NCI-H128 (cell line): ENCODE data around the gene MRPL20.
"Not testable (repeated sequence)": the region's sequence is repeated elsewhere in the genome, so short reads cannot be mapped to it uniquely, and the experiment has no call there.

Source experiments
- DNase-seq: peaks from one replicate; lab custom pipeline; 2025; ENCODE audit not compliant: unreplicated experiment; lab: John Stamatoyannopoulos, UW

MRPL20 gene

DNA sequence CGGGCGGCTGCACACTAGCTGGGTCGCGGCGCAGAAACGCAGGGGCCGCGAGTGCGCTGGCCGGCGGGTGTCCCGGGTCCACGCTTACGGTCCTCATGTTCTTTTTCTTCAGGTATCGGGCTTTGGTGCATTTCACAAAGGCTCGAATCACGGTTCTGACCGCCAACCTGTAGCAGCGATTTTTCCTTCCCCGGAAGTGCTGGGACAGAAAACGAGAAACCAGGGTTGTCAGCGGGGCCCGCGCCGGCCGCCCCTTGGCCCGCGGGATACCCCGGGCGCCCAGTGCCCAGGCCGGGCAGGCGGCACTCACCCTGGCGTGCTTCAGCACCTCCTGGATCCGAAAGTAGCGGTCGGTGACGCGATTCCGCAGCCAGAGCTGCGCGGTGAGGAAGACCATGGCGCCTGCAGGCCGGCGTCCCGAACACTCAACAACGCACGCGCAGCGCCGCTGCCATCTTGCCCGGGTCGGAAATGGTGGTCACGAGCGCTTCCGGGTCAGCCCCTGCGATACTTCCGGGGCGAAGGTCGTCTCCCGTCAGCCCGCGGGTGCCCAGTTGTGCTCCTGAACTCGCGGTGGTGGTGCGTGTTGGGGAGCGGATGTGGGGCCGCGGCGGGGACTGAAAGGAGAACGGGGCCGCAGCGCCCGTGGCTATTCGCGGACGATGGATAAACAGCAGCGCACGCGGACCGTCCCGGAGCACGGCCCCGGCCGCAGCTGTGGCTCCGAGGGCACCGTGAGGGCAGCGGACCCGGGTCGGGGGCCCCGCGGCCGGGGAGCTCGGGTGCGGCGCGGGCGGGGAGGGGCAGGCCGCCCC is at the start of gene MRPL20:
Gene MRPL20 (minus strand): TSS at position 473 of the 815 bp plus-strand sequence. CDS start 76 bp downstream, at position 397.
- DNase-seq = peak; percentile 93

DNA sequence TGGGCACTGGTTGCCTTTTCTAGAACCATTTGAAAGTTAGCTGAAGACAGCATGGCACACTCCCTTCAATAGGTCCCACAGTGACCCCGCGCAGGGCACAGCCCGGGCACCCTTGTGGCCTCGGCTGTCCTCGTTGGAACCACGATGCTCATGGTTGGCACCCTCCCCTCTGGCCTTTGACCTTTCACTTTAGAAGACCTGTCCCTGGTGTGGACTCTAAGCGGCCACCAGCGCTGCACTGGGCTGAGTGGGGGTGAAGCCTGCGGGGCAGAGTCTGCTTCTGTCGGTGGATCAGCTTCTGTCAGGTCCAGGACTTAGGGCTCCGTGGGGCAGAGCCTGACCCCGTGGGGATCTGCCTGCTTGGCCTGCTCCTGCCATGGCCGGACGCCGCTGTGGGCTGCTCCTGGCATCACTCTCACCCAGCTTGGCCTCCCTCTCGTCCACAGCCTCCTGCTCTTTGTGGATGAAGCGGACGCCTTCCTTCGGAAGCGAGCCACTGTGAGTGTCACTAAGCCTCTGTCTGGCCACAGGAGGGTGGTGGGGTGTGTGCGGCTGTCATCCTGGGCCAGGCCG is 49.7 kb upstream of the MRPL20 start:
- DNase-seq = not testable (repeated sequence)

DNA sequence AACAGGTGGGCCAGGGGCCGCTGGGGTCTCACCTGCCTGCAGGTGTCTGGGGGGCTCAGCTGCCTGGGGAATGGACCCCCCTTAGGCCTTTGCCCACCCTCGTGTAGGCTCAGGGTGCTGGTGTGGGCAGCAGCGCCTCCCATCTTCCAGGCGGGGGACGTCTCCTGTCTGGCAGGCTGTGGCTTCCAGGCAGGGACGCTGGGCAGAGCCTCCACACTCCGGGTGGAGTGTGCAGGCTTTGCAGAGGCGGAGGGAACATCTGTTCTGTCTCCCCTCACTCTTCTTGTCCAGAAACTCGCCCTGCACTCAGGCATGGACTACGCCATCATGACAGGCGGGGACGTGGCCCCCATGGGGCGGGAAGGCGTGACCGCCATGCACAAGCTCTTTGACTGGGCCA is 48.8 kb upstream of the MRPL20 start:
- DNase-seq = not testable (repeated sequence)

DNA sequence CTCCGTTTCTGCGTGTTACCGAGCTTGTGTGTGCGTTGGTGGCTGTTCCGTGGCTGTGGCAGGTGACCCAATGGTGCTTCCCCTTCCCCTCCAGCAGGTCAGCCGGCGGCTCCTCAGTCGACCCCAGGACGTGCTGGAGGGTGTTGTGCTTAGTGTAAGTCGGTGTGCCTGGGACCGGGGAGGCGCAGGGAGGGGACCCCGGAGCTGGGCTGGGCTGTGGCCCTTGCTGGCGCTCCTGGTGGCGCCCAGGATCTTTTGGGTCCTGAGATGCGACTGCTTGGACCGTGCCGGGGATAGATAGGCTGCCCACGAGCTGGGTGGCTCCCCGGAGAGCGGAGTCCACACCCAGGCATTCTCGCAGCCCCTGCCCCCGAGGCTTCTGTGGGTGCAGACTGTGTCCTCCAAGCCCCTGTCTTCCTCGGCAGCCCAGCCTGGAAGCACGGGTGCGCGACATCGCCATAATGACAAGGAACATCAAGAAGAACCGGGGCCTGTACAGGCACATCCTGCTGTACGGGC is 48.3 kb upstream of the MRPL20 start:
- no peak for DNase-seq

DNA sequence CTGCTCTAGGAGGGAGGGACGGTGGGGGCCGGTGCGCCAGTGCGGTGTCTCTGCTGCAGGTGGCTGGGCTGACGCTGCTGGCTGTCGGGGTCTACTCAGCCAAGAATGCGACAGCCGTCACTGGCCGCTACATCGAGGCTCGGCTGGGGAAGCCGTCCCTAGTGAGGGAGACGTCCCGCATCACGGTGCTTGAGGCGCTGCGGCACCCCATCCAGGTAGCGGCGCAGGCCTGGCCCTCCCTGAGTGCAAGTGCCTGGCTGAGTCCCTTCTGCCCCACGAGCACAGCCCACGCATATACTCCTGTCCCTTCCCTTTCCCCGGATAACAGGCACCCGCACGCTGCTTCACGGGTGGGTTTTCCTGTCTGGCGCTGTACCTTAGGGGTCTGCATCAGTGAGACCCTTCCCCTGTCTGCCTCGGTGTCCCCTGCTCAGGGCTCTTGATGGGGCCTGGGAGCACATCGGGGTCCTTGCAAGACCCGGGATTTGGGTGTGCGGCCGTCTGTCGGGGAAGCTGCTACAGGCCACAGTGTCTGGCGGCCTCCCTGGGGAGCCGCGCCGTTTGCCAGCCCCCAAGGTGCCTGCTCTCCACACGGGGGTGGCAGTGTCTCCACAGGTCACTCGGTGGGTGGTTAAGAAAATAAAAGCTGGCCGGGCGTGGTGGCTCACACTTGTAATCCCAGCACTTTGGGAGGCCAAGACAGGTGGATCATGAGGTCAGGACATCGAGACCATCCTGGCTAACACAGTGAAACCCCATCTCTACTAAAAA is 47.4 kb upstream of the MRPL20 start:
- not testable (repeated sequence) for DNase-seq

DNA sequence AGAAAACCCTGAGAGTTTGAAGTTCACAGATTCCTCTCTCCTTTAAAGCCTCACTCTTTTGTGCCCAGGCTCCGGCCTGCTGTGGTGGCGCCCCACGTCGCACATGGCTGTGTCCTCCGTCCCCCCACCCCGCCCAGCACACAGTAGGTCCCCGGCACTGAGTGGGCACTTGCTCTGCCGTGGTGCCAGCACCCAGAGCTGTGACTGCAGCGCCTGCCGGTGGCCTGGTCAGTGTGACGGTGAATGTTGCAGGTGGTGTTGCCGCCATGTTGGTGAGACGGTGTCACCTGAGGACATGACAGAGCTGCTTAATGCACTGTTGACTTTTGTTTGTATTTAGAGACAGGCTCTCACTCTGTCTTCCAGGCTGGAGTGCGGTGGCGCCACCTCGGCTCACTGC is 45.8 kb upstream of the MRPL20 start:
- DNase-seq = no peak

DNA sequence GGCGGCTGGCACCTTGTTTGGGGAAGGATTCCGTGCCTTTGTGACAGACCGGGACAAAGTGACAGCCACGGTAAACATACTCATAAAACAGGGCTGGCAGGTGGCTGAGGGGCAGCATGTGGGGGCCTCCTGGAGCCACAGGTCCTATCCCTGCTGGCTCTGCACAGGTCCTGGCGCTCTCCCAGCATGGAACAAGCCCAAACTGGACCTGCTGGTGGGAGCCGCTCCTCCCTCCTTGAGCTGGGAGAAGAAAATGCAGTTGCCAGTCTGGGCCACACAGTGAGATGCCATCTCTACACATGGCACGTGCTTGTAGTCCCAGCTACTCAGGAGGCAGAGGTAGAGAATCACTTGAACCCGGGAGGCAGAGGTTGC is 45.3 kb upstream of the MRPL20 start:
- not testable (repeated sequence) for DNase-seq

DNA sequence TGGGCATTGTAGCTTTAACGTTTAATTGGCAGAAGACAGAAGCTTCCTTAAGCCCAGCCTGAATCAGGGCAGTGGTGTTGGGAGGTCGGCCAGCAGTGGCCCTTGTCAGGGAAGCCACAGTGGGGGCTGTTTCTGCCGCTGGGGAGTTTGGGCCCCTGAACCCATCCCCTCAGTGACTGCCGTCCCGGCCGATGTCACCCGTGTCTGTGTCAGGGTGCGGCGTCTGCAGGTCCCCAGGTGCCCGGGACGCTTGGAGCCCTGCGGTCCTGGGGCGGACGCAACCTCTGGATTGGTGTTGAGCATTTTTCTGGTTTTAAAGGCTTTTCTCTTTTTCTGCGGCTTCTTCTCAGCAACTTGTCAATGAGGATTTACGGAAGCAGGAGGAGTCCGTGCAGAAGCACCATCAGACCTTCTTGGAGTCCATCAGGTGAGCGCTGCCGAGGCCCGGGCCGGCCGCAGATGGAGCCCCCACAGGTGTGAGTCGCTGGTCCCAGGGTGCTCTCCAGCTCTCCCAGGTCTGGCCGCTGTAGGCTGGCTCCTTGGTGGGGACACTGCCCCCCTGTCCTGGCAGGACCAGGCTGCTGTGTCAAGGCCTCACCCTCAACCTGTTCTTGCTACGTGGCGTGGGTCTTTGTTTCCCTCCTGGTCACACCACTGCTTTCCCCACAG is 44.7 kb upstream of the MRPL20 start:
- no peak for DNase-seq

DNA sequence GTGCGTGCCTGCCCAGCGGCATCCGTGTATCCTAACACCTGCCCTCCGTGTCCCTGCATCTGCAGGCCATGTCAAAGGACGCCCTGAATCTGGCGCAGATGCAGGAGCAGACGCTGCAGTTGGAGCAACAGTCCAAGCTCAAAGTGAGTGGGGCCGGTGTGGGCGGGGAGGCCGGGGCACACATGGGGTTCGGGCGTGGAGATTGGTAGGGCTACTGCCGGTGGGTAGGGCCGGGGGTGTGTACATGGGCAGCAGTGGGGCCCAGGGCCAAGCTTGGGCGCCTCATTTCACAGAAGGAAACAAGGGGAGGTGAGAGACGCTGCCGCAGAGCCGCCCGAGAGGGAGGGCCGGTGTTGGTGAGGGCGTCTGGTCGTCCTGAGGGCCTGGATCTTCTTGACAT is 43.5 kb upstream of the MRPL20 start:
- not testable (repeated sequence) for DNase-seq

DNA sequence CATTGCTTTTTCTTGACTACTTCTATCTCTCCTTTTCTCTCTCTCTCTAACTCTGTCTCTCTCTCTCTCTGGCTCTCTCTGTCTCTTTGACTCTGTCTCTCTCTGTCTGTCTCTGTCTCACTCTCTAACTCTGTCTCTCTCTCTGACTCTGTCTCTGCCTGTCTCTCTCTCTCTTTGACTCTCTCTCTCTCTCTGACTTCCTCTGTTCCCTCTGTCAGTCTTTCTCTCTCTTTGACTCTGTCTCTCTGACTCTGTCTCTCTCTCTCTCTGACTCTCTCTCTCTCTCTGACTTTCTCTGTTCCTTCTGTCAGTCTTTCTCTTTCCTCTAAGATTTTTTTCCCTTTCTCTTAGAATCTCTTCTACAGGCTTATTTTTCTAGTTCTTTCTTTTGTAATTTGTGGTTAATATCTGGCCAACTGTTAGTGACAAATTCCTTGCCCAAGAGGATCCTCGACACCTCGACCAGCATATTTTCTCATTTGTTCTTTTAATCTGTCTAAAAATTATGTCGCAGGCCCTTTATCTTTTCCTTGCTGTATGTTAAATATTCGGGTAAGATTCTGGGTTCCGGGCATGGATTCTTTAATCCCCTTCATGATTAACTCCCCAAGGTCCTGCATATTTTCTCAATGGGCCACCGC is 42.1 kb upstream of the MRPL20 start, which contains the start of gene ATAD3C:
Gene ATAD3C (plus strand): TSS at position 591 of the 641 bp plus-strand sequence. CDS start 995 bp downstream, outside the sequence.
- no peak for DNase-seq

DNA sequence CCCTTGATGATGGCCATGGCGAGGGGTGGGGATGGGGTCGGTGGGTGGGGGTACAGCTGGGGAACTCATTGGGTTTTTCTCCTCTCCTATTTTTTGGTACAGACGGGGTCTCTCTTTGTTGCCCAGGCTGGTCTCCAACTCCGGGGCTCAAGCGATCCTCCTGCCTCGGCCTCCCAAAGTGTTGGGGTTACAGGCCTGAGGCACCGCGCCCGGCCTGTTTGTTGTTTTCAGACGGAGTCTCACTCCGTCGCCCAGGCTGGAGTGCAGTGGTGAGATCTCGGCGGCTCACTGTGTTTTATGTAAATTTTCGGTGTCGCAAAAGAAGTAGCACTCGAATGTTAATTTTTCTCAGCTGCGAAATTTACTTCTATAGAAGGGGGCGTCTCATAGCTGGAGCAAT is 39.5 kb upstream of the MRPL20 start:
- not testable (repeated sequence) for DNase-seq

DNA sequence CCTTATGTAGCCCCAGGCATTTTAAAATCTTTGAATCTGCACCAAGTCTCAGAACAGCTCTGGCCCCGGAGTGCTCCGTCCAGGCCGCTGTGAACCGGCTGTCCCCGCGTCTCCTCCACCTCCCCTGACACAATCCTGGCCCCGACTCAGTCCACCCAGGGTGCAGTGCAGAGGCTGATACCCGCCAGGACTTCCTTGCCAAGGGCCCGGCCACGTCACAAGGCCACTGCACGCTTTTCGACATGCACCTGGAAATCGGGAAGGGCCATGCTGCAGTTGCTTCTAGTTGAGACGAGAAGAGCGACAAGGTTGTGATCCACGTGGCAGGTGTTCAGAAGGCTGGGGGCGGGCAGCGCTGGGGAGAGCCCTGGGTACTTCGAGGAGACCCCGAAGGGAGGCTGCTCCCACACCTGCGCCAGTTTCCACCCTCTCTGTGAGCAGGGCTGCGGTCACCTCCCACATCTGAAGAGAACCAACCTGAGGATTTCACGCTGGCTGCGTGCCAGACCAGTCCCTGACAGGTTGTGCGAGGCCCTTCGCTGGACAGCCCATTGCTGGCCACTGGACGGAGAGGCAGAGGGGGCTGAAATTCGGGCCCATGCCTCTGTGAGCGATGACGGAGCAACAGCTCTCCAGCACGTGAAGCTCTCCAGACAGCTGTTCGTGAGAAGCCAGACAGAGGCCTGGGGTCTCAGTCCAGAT is 35.1 kb upstream of the MRPL20 start:
- DNase-seq = no peak

DNA sequence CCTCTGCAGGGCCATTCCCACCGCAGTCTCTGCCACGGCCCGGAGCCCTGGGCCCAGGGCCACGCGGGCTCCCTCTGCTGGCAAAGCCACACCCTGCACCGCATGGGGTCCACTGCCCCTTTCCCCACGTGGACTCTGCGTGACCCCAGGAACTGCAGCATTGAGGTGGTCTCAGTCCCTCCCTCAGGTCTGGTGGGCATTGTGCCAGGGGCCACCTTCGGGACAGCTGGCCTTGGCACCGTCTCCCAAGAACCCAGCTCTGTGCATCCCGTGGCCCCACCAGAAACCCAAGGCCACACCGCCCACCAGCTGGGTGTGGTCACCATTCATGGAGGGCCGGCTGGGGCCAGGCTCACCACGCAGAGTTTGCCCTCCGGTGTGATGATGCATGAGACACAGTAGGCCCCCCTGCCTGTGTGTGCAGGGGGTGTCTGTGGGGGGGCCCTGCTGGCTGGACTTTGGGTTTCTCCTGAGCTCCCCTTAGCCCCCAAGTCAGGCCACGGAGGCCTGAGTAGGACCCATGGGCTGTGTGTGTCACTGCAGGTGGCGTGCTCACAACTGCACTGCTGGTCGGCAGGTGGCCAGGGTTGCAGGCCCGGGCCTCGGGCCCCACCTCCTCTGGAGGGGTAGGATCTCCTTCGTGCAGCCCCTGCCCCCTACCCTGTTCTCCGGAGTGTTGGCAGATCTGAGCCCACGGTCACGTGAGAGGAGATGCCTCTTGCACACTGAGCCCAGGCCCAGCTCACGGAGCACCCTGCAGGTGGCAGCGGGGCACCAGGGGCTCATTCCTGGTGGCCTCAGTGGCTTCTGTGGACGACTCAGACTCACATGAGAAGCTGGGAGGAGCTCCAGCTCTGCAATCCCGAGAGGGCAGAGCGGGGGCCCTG is 34.2 kb upstream of the MRPL20 start:
- no peak for DNase-seq

DNA sequence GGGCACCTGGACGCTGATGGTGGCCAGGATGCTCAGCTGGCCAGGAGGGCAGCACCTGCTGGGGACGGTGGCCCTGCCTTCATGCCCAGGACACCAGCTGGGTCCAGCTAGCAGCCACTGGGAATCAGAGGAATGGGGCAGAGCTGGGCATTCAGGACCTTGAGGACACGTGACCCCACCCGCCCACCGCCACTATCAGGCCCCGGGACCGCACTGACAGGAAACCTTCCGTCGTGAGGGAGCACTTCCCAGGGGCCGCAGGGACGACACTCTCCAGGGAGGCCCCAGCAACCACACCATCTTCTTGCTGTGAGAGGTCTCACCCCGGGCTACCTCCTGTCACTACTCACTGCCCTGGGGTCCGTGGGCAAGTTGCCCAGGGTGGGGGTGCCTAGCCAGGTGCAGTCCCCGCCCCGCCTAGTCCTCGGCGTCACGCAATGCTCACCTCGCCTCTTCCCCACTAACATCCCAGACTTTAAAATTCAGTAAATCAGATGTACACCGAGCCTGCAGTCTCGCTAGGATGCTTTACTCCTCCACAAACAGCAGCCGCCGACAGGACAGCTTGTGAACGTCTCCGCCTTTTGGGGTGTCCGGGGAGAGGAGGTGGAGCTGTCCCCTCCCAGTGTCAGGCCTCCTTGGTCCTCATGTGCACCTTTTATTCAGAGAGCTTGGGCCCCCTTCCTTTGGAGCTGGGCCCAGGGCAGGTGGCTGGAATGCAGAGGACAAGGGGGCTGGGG is 33.3 kb upstream of the MRPL20 start:
- no peak for DNase-seq

DNA sequence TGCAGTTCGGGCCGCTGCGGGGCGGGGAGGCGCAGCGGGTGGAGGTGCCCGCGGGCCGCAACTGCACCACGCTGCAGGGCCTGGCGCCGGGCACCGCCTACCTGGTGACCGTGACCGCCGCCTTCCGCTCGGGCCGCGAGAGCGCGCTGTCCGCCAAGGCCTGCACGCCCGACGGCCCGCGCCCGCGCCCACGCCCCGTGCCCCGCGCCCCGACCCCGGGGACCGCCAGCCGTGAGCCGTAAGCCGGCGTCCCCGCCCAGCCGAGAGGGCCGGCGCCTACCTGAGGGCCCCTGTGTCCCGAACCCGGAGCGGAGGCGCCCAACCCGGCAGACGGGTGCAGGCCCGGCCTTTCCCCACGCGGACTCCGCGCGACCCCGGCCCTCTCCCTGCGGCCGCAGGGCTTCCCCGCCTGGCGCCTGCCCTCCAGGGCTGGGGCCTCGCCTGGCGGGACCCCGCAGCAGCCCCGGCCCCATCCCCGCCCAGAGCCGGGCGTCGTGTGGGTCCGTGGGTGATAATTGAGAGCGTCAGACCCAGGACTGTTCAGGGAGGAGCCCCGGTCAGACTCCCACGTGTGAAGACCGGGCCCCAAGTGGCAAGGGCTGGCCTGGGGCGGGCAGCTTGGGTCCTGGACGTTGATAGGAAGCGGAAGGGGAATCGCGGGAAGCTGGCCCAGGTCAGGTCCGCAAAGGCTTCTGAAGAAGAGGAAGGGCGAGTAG is 32.6 kb upstream of the MRPL20 start:
- DNase-seq = no peak

DNA sequence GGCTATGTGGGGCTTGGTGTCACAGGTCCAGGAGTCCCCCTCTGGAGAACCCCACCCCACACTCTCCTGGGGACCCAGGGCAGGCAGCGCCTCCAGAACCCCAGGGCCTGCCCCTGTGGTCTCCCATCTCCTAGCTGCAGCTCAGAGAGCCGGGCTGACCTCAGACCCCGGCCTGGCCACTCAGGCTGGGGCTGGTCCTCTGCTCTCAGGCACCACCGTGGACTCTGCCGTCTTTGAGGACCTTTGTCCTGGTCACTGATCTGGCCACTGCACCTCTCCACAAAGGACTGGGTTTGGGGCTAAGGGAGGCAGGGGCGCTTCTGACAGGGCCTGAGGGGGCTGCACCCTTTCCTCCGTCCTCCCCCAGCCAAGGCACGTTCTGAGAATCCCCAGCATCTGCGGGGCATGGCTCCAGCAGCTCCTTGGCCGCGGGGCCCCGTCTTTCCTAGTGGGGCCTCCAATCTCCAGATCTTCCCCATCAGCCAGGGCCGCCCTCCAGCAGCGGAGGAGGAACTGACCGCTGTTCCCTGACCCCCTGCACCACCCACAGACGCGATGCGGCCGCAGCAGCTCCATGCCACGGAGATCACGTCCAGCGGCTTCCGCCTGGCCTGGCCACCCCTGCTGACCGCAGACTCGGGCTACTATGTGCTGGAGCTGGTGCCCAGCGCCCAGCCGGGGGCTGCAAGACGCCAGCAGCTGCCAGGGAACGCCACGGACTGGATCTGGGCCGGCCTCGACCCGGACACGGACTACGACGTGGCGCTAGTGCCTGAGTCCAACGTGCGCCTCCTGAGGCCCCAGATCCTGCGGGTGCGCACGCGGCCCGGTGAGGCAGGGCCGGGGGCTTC is 31.7 kb upstream of the MRPL20 start:
- DNase-seq = no peak

DNA sequence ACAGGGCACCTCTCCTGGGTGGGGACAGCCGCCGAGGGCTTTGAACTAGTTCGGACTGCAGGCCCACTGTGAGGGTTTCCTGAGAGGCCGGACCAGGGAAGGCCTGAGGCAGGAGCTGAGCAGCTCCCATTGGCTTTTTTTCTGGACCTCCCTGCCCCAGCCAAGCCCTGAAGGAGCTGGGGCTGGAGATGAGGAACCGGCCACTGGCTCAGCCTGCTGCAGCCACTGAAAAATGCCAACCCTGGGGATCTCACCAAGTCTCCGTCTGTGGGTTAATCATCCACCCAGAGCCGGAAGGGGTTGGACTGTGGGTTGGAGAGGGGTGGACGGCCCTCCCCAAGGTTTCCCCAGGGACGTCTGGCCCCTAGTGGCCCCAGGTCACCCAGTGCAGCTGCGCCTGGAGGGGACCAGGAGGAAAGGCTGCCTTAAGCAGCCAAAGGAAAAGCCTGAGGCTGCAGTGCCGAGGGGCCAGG is 30.8 kb upstream of the MRPL20 start:
- no peak for DNase-seq
